Measurements from ENCODE around the gene FLACC1. TPM values are rescaled to one million over a fixed set of nuclear protein-coding genes. Genes with fewer than 3 reads are reported as not detected.

Gene FLACC1
- total and polyA plus RNA-seq, 7 donors: 0.55 to 4.3 (median 1.8) TPM

- Histone ChIP-seq H3K36me3 (ENCODE audit: insufficient read depth in 1 of 2, low read depth in 1 of 2) (peaks cover 0 to 41% of the 10 kb centered on the region in 2 donors), H3K4me1 (no peaks in the 10 kb centered on the region), H3K9me3 (no peaks in the 10 kb centered on the region), H3K27ac (no peak overlapping the region), H3K4me3 (no peak overlapping the region), H3K27me3 (ENCODE audit: insufficient read depth in 3 of 3, low read length in 2 of 3) (no peaks in the 10 kb centered on the region)
- TF ChIP-seq CTCF (IDR thresholded peaks at IDR 0.05): no peak
- ATAC-seq: peak in 1 of 4 donors; percentile 38
- 84 to 95% (median 89%) methylated on average over 7 of the region's 7 CpGs for WGBS, 3 donors
- DNase-seq: no peak
- intact Hi-C loops (cut with DNase I): no loop called here
Measured at GRCh38 chr2:201358684-201359083, 1.5 kb upstream of the FLACC1 start.

- Histone ChIP-seq H3K4me1 (no peaks in the 10 kb centered on the region), H3K27ac (no peak overlapping the region), H3K4me3 (no peak overlapping the region), H3K9me3 (no peaks in the 10 kb centered on the region), H3K36me3 (ENCODE audit: insufficient read depth in 1 of 2, low read depth in 1 of 2) (peaks cover 2 to 25% of the 10 kb centered on the region in 2 donors), H3K27me3 (ENCODE audit: insufficient read depth in 3 of 3, low read length in 2 of 3) (no peaks in the 10 kb centered on the region)
- DNase-seq (no peak), ATAC-seq (no peak)
- intact Hi-C loops (cut with DNase I): no loop called here
- no peak for TF ChIP-seq CTCF (IDR thresholded peaks at IDR 0.05)
- WGBS, 3 donors: 59 to 61% (median 60%) methylated on average over 1 of the region's 1 CpG
Measured at GRCh38 chr2:201353116-201353515, 4.0 kb downstream of the FLACC1 start.

- no peaks in the 10 kb centered on the region for H3K4me1 ChIP-seq
- WGBS, 3 donors: 92 to 94% (median 92%) methylated on average over 4 of the region's 4 CpGs
- no peak overlapping the region for H3K4me3 ChIP-seq
- DNase-seq: no peak
- H3K9me3 ChIP-seq: no peaks in the 10 kb centered on the region
- no peak for ATAC-seq
- H3K36me3 ChIP-seq (ENCODE audit: insufficient read depth in 1 of 2, low read depth in 1 of 2): peaks cover 2 to 31% of the 10 kb centered on the region in 2 donors
- H3K27ac ChIP-seq: no peak overlapping the region
- intact Hi-C loops (cut with DNase I): no loop called here
- no peaks in the 10 kb centered on the region for H3K27me3 ChIP-seq (ENCODE audit: insufficient read depth in 3 of 3, low read length in 2 of 3)
- TF ChIP-seq CTCF (IDR thresholded peaks at IDR 0.05): no peak
Measured at GRCh38 chr2:201350879-201351278, 6.3 kb downstream of the FLACC1 start.

GRCh38 chr2:201349601-201350000 is 7.5 kb downstream of the FLACC1 start:
- no peak overlapping the region for H3K4me3 ChIP-seq
- no peaks in the 10 kb centered on the region for H3K4me1 ChIP-seq
- H3K36me3 ChIP-seq (ENCODE audit: insufficient read depth in 1 of 2, low read depth in 1 of 2): peaks cover 2 to 28% of the 10 kb centered on the region in 2 donors
- H3K27me3 ChIP-seq (ENCODE audit: insufficient read depth in 3 of 3, low read length in 2 of 3): no peaks in the 10 kb centered on the region
- TF ChIP-seq CTCF (IDR thresholded peaks at IDR 0.05): no peak
- H3K9me3 ChIP-seq: no peaks in the 10 kb centered on the region
- intact Hi-C loops (cut with DNase I): no loop called here
- DNase-seq: no peak
- WGBS, 3 donors: 66 to 76% (median 73%) methylated on average over 4 of the region's 4 CpGs
- no peak overlapping the region for H3K27ac ChIP-seq
- no peak for ATAC-seq

GRCh38 chr2:201348758-201349157 is 8.4 kb downstream of the FLACC1 start:
- Histone ChIP-seq H3K27me3 (ENCODE audit: insufficient read depth in 3 of 3, low read length in 2 of 3) (no peaks in the 10 kb centered on the region), H3K4me1 (no peaks in the 10 kb centered on the region), H3K36me3 (ENCODE audit: insufficient read depth in 1 of 2, low read depth in 1 of 2) (peaks cover 2 to 32% of the 10 kb centered on the region in 2 donors), H3K9me3 (no peaks in the 10 kb centered on the region), H3K27ac (no peak overlapping the region), H3K4me3 (no peak overlapping the region)
- DNase-seq (no peak), ATAC-seq (no peak)
- intact Hi-C loops (cut with DNase I): no loop called here
- WGBS, 3 donors: 87 to 92% (median 88%) methylated on average over 1 of the region's 1 CpG
- no peak for TF ChIP-seq CTCF (IDR thresholded peaks at IDR 0.05)
